ENCODE data around the gene PRRC2B.

The PRRC2B gene

GRCh38 chr9:131410044-131410491 is 16.2 kb downstream of the PRRC2B start:
- no peak for DNase-seq

DNA sequence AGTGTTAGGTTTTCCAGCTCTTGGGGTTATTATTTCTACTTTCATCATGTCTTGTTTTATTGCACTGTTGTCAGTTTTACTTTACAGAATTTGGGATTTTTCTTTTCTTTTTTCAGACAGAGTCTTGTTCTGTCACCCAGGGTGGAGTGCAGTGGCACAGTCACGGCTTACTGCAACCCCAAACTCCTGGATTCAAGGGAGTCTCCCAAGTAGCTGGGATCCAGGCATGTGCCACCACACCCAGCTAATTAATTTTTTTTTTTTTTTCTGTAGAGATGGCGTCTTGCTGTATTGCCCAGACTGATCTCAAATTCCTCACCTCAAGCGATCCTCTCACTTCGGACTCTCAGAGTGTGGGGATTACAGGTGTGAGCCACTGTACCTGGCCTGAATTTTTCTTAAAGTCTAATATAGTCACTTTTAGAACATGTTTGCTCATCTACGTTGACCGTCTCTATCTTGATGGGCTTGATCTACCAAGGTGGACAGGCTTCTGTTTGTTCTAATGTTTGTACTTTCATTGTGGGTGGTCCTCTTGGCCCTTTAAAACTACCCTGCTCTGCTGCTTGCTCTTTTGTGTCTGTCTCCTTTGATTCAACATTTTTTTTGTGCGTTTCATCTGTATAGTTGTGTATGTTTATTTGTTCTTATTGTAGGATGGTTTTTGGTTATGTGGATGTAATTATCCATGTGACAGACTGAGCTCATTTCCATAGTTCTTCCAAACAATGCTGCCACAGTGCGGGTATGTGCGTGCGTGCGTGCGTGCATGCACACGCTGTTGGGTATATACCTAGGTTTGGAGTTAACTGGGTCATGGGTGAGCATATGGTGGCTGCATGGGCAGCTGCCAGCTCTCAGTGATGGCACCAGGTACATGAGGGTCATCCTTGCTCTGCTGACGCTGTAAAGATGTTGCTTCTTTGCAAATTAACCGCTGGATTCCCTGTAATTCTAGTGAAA is 18.1 kb downstream of the PRRC2B start:
- DNase-seq = no peak

DNA sequence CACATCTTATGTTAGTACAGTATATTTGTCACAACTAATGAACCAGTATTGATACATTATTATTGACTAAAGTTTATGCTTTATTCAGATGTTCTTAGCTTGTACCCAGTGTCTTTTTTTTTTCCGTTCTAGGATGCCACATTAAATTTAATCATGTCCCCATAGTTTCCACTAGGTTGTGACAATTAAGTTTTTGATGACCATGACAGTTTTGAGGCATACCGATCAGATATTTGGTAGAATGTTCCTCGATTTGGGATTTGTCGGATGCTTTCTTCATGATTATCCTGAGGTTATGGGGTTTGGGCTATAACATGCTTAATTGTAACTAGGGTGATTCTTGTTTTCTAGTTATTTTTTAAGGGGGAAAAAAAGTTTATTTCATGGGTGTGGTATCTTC is 22.6 kb downstream of the PRRC2B start:
- DNase-seq = no peak

DNA sequence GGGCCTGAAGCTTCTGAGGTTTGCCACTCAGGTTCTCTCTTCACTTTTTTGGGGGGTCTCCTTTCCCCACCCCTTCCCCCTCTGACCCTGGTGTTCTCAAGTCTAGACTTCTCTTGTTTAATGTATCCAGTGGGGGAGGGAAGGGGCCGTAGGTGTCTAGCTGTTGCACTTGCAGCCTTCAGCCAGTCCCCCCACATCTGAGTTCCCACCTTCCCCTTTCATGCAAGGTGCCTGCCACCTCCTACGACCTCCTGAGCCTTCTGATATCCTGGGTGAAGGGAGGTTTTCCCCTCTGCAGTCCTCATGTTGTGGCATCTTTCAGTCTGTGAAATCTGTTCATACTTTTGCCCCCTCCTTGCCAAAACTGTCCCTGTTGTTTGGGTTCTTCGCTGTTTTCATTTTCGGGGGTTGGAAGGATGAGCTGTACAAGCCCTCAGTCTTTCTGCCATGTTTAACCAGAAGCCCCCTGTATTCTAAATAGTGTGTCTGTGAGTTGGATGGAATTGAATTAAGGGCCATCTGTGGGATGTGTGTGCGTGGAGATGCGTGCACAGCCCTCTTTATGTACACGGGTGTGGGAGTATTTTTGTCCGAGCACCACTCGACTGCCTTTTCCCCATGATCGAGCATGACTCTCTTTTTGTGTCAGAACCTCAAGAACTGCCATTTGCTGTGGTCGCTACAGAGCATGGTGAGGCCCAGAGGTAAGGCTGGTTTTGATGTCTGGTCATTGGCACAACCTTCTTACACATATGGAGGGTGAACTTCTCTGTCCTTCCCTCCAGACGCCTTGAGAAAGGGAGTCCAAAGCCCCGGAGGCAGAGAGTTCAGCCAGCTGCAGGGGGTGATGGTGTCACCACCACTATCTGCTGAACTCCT is 23.6 kb downstream of the PRRC2B start:
- no peak for DNase-seq

DNA sequence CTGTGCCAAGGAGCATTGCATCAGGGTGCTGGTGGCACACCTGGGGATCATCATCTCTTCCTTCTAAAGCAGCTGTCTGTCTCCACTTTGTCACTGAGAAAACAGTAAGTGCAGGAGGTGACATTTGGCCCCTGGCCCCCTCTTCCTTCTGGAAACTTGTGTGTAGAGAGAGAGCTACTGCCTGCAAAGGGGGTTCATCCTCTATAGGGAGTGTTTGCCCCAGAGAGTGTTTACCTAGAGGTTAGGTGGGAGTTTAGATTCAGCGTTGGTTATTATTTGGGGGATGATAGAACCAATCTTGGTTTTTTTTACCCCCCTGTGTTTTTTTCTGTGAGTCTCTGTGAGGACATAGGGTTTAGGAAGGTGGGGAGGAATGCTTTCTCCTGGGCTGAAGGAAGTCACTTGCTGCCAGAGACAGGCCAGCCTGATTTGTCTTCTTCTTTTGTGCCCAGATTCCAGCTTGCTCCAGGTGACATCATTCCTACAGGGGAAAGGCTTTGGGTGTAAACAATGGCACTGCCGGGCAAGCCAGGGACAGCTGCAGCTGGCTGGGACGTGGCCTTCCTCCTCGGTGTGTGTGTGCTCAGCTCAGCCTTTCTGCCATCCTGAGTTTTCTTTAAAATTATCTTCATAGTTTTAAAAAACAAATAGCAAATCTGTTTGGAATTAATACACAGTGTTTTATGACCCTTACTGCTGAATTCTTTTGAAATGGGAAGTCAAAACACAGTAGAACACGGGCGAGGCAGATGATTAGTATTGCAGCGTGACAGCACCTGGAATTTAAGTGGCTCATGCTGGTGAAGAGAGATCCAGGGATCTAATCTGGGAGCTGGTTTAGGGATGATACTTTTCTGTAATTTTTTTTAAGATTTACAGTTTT is 24.5 kb downstream of the PRRC2B start:
- DNase-seq = no peak

- no peak for DNase-seq
Observed at GRCh38 chr9:131419026-131419614, 25.2 kb downstream of the PRRC2B start.

- no peak for DNase-seq
Observed at GRCh38 chr9:131419716-131420115, 25.8 kb downstream of the PRRC2B start.

DNA sequence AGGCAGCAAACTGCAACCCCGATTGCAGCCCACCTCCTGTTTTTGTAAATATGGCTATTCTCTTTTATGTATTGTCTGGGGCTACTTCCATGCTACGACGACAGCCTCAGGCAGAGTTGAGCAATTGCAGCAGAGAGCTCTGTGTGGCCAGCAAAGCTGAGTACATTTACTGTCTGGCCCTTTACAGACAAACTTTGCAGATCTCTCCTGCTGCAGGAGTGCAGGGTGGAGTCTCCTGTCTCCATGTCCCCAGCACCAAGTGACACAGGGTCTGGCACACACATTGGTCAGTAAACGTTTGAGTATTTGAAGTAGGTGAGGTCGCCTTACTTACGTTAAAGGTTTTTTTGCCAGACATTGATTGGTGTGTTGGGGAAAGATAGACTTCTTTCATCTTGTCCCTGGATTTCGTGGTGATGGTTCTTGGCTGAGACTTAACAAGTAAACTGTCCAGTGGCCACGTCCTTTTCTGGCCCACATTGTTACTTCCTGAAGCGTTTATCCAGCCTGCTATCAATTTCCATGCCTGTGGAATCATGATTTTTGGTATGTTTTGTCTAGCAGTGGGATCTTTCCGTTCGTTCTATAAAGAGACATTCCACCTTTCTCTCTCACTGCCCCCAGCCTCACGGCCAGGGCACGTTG is 27.2 kb downstream of the PRRC2B start:
- DNase-seq = no peak

GRCh38 chr9:131421691-131422090 is 27.8 kb downstream of the PRRC2B start:
- DNase-seq = no peak

DNA sequence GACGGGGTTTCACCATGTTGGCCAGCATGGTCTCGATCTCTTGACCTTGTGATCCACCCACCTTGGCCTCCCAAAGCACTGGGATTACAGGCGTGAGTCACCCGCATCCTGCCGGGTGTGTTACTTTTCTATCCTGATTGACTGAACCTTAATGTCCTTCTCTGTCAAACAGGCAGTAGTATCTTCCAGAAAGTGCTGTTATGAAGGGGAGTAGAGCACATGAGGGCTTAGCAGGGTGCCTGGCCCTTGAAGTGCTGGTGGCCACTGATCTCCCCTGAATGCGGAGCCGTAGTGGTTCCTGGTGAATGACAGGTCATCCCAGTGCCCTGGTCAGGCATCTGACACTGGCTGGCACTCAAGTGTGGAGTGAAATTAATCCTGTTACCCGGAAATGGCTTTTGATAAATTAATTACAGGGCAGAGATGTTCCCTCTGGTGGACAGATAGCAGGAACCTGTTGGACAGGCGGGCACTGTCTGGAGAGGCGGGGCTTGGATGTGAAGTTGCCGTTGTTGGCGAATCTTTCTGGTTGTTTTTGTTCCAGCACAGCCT is 28.4 kb downstream of the PRRC2B start:
- DNase-seq = no peak

DNA sequence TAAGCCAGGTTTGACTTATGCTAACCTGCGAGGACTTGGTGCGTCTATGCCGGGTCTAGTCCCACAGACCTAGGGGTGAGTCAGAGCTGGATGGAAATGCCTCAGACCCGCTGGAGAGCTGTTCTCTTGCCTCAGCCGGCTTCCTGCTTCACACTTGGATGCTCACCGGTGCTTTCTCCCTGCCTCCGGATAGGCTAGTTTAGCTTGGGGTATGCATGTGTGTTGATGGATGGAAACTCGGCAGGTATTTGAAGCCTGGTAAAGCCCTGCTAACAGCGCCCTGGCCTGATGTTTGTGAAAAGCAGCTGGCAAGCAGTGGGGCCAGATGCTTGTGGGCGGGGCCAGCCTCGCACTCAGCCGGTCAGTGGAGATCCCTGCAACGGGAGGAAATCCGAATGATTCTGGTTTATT is 29.3 kb downstream of the PRRC2B start:
- no peak for DNase-seq

GRCh38 chr9:131426545-131426944 is 32.7 kb downstream of the PRRC2B start:
- no peak for DNase-seq

DNA sequence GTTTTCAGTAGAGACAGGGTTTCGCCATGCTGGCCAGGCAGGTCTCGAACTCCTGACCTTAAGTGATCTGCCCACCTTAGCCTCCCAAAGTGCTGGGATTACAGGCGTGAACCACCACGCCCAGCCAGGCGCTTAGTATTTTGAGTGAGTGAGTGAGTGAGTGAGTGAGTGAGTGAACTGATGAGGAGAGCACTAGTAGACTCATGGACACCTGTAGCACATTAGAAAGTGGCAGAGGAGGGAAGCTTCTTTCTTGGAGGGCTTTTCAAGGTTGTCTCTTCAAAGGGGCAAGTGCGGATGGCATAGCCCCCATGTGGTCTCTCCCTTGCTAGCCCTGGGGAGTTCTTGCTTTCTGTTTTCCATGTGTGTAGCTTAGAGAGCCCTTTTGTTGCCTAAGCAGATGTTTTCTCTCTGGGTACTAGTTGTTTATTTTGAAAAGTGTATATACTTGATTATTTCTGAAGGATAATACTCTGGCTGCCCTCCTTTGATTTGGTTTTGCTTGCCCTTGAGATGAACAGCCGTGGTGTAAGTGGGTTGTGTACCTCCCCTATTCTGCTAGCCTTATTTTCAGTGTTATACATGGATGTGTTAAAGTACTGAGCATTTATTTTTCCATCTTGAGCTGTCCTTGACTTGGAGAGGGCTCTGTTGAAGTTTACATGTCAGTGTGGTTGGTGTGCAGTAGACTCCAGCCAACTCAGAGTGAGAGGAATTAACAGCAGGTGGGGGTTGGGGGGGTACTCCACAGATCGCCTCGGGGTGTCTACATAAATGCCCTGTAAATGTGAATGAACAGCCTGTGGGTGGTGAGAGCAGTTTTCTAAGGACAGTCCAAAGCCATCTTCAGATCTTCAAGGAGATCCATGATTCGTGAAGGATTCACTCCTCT is 35.5 kb downstream of the PRRC2B start:
- DNase-seq = no peak

GRCh38 chr9:131432050-131432449 is 38.2 kb downstream of the PRRC2B start:
- no peak for DNase-seq

- DNase-seq = no peak
Observed at GRCh38 chr9:131432597-131433301, 38.9 kb downstream of the PRRC2B start.

- no peak for DNase-seq
Observed at GRCh38 chr9:131433302-131433854, 39.5 kb downstream of the PRRC2B start.

DNA sequence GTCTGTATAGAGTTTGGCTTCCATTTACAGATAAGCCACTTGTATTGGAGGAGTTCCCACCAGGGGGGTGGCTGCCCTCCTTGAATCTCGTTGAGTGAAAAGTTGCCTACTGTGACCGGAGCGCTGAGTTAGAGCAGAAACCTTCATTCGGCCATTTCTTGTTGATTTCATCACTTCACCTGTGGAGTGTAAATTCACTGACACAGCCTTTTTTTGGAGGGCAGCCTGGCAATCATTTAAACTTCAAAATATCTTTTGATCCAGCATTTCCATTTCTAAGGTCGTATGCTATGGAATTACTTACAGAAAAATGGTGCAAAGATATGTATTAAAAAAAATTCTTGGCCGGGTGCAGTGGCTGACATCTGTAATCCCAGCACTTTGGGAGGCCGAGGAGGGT is 40.8 kb downstream of the PRRC2B start:
- DNase-seq = no peak

DNA sequence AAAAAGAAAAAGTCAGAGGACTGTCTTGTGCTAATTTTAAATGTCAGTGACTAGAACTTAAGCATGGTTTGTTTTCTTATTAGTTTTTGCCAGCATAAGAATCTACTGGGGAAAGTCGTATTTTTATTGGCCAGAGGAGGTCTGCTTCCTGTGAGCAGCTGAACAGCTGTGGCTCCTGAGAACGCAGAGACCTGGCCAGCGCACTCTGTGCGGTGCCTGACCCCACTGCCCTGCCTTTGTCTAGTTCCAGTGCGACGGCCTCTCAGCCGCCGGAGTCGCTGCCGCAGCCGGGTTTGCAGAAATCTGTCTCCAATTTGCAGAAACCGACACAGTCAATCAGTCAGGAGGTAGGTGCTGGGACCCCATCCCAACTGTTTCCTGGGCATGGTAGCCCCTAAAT is 42.5 kb downstream of the PRRC2B start:
- no peak for DNase-seq

- no peak for DNase-seq
Observed at GRCh38 chr9:131436865-131437271, 43.0 kb downstream of the PRRC2B start.

All from inflammatory macrophage treated with lipopolysaccharide for 1 hour (primary cell).